NCI-H2107 (cell line): ENCODE data around the gene CANX.

Experiments used
- DNase-seq: peaks from one replicate; lab custom pipeline; 2025; lab: John Stamatoyannopoulos, UW

Gene CANX

GRCh38 chr5:179778591-179778990, 79.8 kb downstream of the CANX start:
- no peak for DNase-seq

DNA sequence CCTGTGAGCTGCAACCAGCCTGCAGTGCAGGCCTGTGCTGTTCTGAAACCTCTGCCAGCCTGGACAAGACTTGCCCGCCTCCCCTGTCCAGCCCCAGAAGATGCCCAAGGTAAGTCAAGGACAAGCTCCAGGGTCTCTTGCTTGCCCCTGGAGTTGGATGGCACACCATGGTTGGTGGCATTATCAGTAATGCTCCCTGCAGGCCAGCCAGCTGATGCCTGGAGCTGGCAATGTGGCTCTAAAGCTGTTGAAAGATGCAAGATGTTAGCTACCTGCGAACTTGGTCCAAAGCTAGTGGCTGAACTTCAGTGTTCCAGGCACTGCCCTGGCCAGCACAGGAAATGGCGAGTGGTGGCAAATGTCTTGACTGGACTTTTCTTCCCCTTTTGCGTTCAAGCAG, 81.1 kb downstream of the CANX start:
- no peak for DNase-seq

DNA sequence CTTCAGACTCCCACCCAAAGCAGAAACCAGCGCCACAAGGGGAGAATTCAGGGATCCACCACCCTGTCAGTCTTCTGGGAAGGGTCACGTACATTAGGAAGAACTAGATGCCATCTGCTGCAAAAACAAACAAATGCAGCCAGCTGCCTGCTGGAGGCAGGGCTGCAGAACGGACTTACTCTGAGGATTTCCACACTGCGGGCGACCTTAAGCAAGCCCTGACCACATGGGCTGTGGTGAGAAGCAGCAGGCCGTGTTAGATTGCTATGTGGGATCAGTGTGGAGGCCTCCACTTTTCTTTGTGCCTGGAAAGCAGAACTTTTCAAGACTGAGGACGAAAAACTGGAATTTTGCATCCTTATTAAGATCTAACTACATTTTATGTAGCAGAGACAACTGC, 81.6 kb downstream of the CANX start:
- no peak for DNase-seq
